Tibial nerve (tissue), 4 donors: ENCODE data around the gene ECD. TPM values are rescaled to one million over a fixed set of nuclear protein-coding genes. Genes with fewer than 3 reads are reported as not detected.

ENCODE experiments used
- DNase-seq, 2 donors: peaks; one replicate each; pipeline ENCODE4 v3.0.0-alpha.2; 2019; ENCODE audit warnings: low spot score in 2 of 2
- H3K27ac ChIP-seq, 4 donors: fragments of 200-600 bp; sonication (generic) in 3 of 4; one replicate each; pipeline ENCODE4 v1.5.1; 2017 to 2019; ENCODE audit warnings: mild to moderate bottlenecking in 1 of 4
- H3K27me3 ChIP-seq, 2 donors: fragments of 200-600 bp; sonication (generic) in 1 of 2; one replicate each; pipeline versions ENCODE4 v1.5.1 to v1.6.0; 2017 to 2019
- H3K36me3 ChIP-seq, 3 donors: fragments of 200-600 bp; sonication (generic); one replicate each; pipeline ENCODE4 v1.5.1; 2018 to 2019
- H3K4me1 ChIP-seq, 4 donors: fragments of 200-600 bp; sonication (generic) in 3 of 4; one replicate each; pipeline ENCODE4 v1.5.1; 2017 to 2019
- H3K4me3 ChIP-seq, 4 donors: fragments of 200-600 bp; sonication (generic) in 3 of 4; one replicate each; pipeline ENCODE4 v1.5.1; 2017 to 2019; ENCODE audit warnings: mild to moderate bottlenecking in 1 of 4, moderate library complexity in 1 of 4
- H3K9me3 ChIP-seq, 4 donors: fragments of 200-600 bp; sonication (generic) in 3 of 4; one replicate each; pipeline ENCODE4 v1.5.1; 2017 to 2019
- CTCF ChIP-seq, 5 experiments: fragments of 200-600 bp in 3 of 5; fragments of 450-650 bp in 2 of 5; sonication (generic) in 3 of 5; IDR thresholded peaks; one replicate each; pipeline ENCODE4 v1.5.1; 2016 to 2019; ENCODE audit warnings: antibody characterized with exemption in 5 of 5, mild to moderate bottlenecking in 3 of 5, moderate library complexity in 2 of 5
- EP300 ChIP-seq, 2 donors: sonication (generic); formaldehyde crosslinking; IDR thresholded peaks; one replicate each; pipeline ENCODE4 v1.6.1; 2017; ENCODE audit warnings: antibody characterized with exemption in 2 of 2, mild to moderate bottlenecking in 1 of 2
- POLR2A ChIP-seq, 2 donors: fragments of 450-650 bp; IDR thresholded peaks; one replicate each; pipeline ENCODE4 v1.6.1; 2017; ENCODE audit warnings: antibody characterized with exemption in 2 of 2, mild to moderate bottlenecking in 2 of 2, moderate library complexity in 2 of 2
- WGBS, 2 donors: methylation state at CpG; one replicate each; pipeline ENCODE4 v1.1.5; 2018; 5-methylcytosine and 5-hydroxymethylcytosine counted together
- total RNA-seq, 4 donors: library from RNA; depleted of rRNA; stranded (reverse); fragments of >200 nt; gene quantifications; one replicate each; pipeline ENCODE4 v1.1.0, GENCODE V29; 2016

The ECD gene
- total RNA-seq, 4 donors from 2014 or later = 28.2 to 40.8 (median 29.7) TPM

- peak; percentile 35 to 69 for DNase-seq
- H3K36me3 ChIP-seq = peaks cover 0 to 6% (median 0%) of the 10 kb centered on the region in 3 donors
- TF ChIP-seq CTCF (IDR thresholded peaks at IDR 0.05) = no peak
- peak in 1 of 2 donors; percentile 69 for TF ChIP-seq EP300 (IDR thresholded peaks at IDR 0.05)
- peak in 1 of 2 donors; percentile 25 for TF ChIP-seq POLR2A (IDR thresholded peaks at IDR 0.05)
- peak overlapping the region; percentile 88 to 99 (median 98) for H3K27ac ChIP-seq
- peaks cover 0 to 24% (median 8%) of the 10 kb centered on the region in 4 donors for H3K4me1 ChIP-seq
- WGBS, 2 donors = 0% methylated on average over 14 of the region's 14 CpGs
- H3K27me3 ChIP-seq = no peaks in the 10 kb centered on the region
- no peaks in the 10 kb centered on the region for H3K9me3 ChIP-seq
- peak overlapping the region; percentile 68 to 96 (median 84) for H3K4me3 ChIP-seq
Observed at GRCh38 chr10:73095481-73096021, 72.3 kb downstream of the ECD start.

- Histone ChIP-seq H3K27ac (peak overlapping the region; percentile 88 to 99 (median 98)), H3K36me3 (peaks cover 0 to 3% (median 0%) of the 10 kb centered on the region in 3 donors), H3K9me3 (no peaks in the 10 kb centered on the region), H3K4me3 (peak overlapping the region; percentile 68 to 96 (median 84)), H3K27me3 (no peaks in the 10 kb centered on the region), H3K4me1 (peaks cover 0 to 24% (median 8%) of the 10 kb centered on the region in 4 donors)
- TF ChIP-seq CTCF (IDR thresholded peaks at IDR 0.05) = no peak
- TF ChIP-seq EP300 (IDR thresholded peaks at IDR 0.05) = no peak
- TF ChIP-seq POLR2A (IDR thresholded peaks at IDR 0.05) = no peak
- no peak for DNase-seq
- WGBS, 2 donors = 1 to 2% methylated on average over 5 of the region's 5 CpGs
Observed at GRCh38 chr10:73094986-73095480, 72.8 kb downstream of the ECD start.

GRCh38 chr10:73093922-73094850 lies 73.6 kb downstream of the ECD start:
- Histone ChIP-seq H3K27ac (peak overlapping the region in 3 of 4 donors; percentile 97 to 99 (median 99)), H3K9me3 (no peaks in the 10 kb centered on the region), H3K27me3 (no peaks in the 10 kb centered on the region), H3K4me1 (peaks cover 0 to 29% (median 8%) of the 10 kb centered on the region in 4 donors), H3K4me3 (peak overlapping the region in 2 of 4 donors; percentile 75 to 96), H3K36me3 (peaks cover 0 to 4% (median 0%) of the 10 kb centered on the region in 3 donors)
- WGBS, 2 donors = 26 to 32% methylated on average over 2 of the region's 2 CpGs
- TF ChIP-seq CTCF (IDR thresholded peaks at IDR 0.05) (no peak), EP300 (IDR thresholded peaks at IDR 0.05) (no peak), POLR2A (IDR thresholded peaks at IDR 0.05) (no peak)
- DNase-seq = no peak

GRCh38 chr10:73092830-73093229 lies 75.0 kb downstream of the ECD start:
- DNase-seq = no peak
- H3K4me1 ChIP-seq = peaks cover 0 to 39% (median 8%) of the 10 kb centered on the region in 4 donors
- 95 to 98% methylated on average over 3 of the region's 3 CpGs for WGBS, 2 donors
- no peaks in the 10 kb centered on the region for H3K9me3 ChIP-seq
- TF ChIP-seq POLR2A (IDR thresholded peaks at IDR 0.05) (no peak), EP300 (IDR thresholded peaks at IDR 0.05) (no peak), CTCF (IDR thresholded peaks at IDR 0.05) (no peak)
- no peak overlapping the region for H3K27ac ChIP-seq
- H3K4me3 ChIP-seq = no peak overlapping the region
- no peaks in the 10 kb centered on the region for H3K27me3 ChIP-seq
- H3K36me3 ChIP-seq = peaks cover 0 to 4% (median 0%) of the 10 kb centered on the region in 3 donors
